Coronary artery (tissue), 2 donors: ENCODE measurements around the gene ADAMTS14.

Source experiments
- DNase-seq: peaks from one replicate; pipeline ENCODE4 v3.0.0-alpha.2; 2017; ENCODE audit warnings: low spot score
- H3K27ac ChIP-seq, 2 donors: fragments of 200-600 bp; sonication (generic); one replicate each; pipeline ENCODE4 v1.5.1; 2016 to 2019
- H3K4me3 ChIP-seq: fragments of 200-600 bp; sonication (generic); 2 replicates; pipeline ENCODE4 v1.5.1; 2016; ENCODE audit warnings: mild to moderate bottlenecking, moderate library complexity
- TF ChIP-seq, protein P1 (sequence below): fragments of 200-600 bp; sonication (generic); IDR thresholded peaks from one replicate; pipeline ENCODE4 v1.5.1; 2019; ENCODE audit warnings: antibody characterized with exemption

Gene ADAMTS14

DNA sequence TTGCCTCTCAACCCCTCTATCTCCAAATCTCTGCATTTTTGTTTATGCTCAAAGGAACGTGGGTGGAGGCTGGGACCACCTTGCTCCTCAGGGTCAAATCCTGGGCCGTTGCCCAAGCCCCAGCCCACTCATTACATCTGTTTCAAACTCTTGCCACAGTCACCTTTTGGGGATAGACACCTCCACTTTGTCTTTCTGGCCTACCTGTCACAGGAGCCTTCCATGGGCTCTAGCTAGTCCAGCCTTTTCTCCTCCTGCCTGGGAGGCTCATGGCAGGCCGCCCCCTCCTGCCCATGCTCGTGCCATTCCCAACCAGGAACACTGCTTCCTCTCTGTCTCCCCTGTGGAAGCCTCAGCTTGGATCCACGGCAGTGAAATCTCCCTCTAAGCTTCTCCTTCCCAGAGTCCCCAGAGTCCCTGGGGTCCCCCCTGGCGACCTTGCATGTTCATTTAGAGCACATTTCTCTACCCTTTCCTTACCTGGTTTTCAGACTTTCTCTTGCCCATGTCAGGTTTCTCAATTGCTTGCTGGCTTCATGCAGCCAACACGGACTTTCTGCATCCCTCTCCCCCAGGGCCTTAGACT, 2.5 kb upstream of the ADAMTS14 start:
- DNase-seq: no peak
- Histone ChIP-seq H3K4me3 (no peak overlapping the region), H3K27ac (no peak overlapping the region)
- TF ChIP-seq, protein P1, sequence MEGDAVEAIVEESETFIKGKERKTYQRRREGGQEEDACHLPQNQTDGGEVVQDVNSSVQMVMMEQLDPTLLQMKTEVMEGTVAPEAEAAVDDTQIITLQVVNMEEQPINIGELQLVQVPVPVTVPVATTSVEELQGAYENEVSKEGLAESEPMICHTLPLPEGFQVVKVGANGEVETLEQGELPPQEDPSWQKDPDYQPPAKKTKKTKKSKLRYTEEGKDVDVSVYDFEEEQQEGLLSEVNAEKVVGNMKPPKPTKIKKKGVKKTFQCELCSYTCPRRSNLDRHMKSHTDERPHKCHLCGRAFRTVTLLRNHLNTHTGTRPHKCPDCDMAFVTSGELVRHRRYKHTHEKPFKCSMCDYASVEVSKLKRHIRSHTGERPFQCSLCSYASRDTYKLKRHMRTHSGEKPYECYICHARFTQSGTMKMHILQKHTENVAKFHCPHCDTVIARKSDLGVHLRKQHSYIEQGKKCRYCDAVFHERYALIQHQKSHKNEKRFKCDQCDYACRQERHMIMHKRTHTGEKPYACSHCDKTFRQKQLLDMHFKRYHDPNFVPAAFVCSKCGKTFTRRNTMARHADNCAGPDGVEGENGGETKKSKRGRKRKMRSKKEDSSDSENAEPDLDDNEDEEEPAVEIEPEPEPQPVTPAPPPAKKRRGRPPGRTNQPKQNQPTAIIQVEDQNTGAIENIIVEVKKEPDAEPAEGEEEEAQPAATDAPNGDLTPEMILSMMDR: no peak

DNA sequence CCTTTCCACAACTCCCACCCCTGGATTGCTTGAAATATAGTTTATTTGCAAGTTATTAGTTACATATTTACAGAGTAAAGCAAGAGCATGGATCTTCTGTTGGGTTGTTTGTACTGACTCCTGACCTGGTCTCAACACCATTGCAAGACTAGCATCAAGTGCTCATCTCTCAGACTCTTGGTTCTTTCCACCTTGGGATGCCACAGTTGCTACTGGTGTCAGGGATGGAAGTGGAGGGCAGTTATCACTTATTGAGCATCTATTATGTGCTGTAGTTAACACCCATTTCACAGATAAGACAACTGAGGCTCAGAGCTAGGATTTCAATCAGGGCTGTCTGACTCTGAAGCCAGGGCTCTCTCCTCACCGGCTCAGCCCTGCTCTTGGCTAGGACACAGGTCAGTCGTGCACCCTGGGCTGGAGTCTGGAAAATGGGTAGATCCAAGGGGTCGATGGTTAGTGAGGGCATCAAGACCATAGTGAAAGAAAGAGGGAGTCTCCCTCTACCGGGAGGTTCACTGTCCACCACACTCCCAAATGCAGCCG, 614 bp upstream of the ADAMTS14 start:
- H3K27ac ChIP-seq: no peak overlapping the region
- peak overlapping the region; percentile 69 for H3K4me3 ChIP-seq
- no peak for DNase-seq
- TF ChIP-seq, protein P1: no peak

DNA sequence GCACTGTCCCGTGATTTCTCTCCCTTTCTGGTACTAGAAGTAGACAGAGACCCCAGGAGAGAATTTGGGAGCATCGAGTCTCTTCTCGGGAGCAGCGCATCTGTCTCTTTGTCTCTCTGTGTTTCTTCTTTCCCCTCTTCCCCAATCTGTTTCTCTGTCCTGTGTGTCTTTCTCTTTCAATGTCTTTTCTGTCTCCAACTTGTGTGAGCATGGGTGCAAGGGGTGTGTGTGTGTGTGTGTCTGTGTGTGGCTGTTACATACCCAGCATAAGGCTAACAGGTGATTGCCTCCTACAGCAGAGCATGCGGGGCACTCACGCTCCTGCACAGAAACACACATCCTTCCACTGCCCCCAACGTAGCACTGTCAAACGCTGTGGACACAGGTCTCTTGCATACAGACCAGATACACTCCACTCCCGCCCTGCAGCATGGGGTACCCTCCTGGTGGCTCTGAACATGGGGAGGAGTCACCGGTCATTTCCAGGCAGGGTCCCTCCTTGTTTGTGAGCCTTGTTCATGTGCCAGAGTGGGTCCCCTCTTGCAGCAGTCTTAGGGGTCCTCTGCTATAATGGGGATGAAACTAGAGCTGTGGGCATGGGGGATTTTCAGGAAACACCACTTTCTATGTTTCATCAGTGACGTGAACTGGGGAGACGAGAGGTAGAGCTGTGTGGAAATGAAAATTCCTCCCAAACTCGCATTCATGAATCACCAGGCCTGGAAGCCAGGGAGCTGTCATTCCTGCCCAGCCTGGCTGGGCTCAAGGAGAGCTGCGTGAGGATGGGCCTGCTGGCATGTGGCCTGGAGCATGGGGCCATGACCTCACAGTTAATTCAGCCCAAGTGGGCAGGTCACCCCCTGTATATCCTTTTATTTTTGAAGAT, 980 bp downstream of the ADAMTS14 start:
- DNase-seq: no peak
- TF ChIP-seq, protein P1: no peak
- peak overlapping the region; percentile 69 for H3K4me3 ChIP-seq
- H3K27ac ChIP-seq: no peak overlapping the region

DNA sequence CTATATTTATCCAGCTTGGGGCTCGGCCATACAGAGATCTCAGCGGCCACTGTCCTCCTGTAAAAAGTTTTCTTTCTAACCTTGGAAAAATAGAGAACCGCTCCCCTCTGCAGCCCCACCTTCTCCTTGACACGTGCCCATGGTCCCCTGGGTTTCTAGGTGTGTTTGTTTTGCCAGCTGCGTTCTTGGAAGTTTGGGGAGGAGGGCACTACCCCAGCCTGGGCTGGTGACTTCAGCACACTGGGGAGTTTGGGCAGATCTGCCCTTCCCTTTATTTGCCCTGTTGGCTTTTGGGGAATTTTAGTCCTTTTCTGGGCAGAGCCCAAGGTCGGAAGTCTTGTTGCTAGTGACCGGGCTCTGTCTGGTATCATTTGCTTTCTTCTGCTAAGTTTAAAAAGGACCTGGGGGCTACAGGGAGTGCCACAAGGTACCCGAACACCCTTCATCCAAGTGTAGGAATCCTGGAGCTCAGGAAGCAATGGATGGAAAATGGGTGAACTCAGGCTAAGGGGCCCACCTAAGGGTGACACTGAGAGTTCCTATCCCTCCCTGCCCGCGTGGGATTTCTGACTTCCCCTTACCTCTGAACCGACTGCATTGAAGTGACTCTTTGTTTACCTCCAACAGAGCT, 1.7 kb downstream of the ADAMTS14 start:
- TF ChIP-seq, protein P1: no peak
- no peak overlapping the region for H3K4me3 ChIP-seq
- no peak overlapping the region for H3K27ac ChIP-seq
- DNase-seq: no peak

DNA sequence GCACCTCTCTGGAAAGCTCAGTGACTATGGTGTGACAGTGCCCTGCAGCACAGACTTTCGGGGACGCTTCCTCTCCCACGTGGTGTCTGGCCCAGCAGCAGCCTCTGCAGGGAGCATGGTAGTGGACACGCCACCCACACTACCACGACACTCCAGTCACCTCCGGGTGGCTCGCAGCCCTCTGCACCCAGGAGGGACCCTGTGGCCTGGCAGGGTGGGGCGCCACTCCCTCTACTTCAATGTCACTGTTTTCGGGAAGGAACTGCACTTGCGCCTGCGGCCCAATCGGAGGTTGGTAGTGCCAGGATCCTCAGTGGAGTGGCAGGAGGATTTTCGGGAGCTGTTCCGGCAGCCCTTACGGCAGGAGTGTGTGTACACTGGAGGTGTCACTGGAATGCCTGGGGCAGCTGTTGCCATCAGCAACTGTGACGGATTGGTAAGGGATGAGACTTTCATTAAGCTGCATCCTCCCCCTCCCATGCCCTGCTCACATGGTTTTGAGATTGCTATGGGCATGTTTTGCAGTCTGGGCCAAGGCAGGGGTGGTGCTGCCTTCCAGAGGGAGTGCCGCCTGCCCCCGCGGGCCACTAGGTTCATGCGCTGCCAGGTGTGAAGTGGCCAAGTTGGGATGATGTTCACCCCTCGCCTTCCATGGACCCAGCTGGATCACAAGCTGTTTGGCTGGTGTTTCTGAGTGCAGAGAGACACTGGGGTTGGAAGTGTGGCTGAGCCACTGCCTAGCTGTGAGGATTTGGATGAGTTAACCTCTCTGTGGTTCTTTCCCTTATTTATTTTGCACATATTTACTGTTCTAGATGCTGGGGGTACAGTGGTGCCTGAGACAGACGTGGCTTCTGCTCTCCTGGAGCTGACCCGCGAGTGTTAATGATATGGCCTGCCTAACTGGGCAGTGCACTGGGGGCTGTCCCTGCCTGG, 2.5 kb downstream of the ADAMTS14 start:
- DNase-seq: no peak
- H3K27ac ChIP-seq: no peak overlapping the region
- no peak overlapping the region for H3K4me3 ChIP-seq
- TF ChIP-seq, protein P1: no peak

DNA sequence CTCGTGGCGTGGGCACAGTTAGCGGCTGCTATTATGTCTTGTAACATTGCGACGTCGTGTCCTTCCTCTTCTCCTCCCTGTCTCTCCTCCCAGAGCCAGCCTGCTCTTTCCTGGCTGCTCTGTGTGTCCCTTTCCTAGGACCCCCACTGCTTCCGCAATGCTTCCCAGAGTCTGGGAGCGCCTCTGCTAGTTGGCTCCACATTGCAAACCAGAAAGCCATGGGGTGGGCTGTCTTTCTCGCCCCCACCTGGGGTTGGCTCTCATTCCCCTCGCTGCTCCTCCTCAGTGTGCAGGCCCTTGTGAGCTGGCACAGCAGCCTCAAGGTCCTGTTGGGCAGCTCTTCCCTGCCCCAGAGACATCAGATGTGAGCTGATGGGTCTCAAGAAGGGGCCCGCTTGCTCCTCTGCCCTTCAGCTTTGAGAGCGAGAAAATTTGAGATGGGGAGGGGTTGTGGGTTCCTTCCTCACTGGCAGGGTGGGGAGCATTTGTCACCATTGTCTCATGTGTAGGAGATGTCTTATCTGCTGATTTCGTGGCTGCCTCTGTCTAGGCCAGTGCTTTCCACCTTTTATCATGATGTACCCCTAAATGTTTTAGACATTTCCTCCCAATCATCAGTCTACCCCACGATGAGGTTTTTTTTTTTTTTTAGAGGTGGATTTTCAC, 3.3 kb downstream of the ADAMTS14 start:
- no peak overlapping the region for H3K4me3 ChIP-seq
- TF ChIP-seq, protein P1: no peak
- no peak for DNase-seq
- H3K27ac ChIP-seq: no peak overlapping the region
